OCI-LY7 (cell line): ENCODE data around the gene SDK2. TPM values are rescaled to one million over a fixed set of nuclear protein-coding genes. Genes with fewer than 3 reads are reported as not detected.

ENCODE experiments used
- BruUV-seq: library from RNA; stranded (reverse); fragments of 400-500 nt; replicated peaks from 2 replicates; lab custom pipeline; 2021; lab: Mats Ljungman, UMichigan
- CTCF ChIA-PET: fragments of 300-600 bp; sonication (Branson Sonifier 250); formaldehyde crosslinking; loops from one replicate; lab custom pipeline; 2022; ENCODE audit warnings: antibody characterized with exemption; ENCODE audit not compliant: unreplicated experiment; lab: Charles Lee
- POLR2A ChIA-PET: fragments of 300-600 bp; sonication (Branson Sonifier 250); formaldehyde crosslinking; loops from one replicate; lab custom pipeline; 2022; ENCODE audit warnings: antibody characterized with exemption; lab: Charles Lee
- DNase-seq: peaks from one replicate; pipeline ENCODE4 v3.0.0-alpha.2; 2015; ENCODE audit warnings: low spot score
- H2AFZ ChIP-seq: fragments of 200-600 bp; sonication (generic), shearing (Covaris generic); 2 replicates; pipeline ENCODE4 v1.6.1; 2014; ENCODE audit warnings: mild to moderate bottlenecking, antibody characterized with exemption, low read length, moderate library complexity
- H3K27ac ChIP-seq: fragments of 200-600 bp; sonication (generic); 2 replicates; pipeline ENCODE4 v1.5.1; 2014; ENCODE audit warnings: mixed run types, low read depth, mild to moderate bottlenecking, moderate library complexity, low read length, inconsistent platforms; ENCODE audit not compliant: poor library complexity, severe bottlenecking
- H3K36me3 ChIP-seq: fragments of 200-600 bp; sonication (generic); 2 replicates; pipeline ENCODE4 v1.6.1; 2014; ENCODE audit warnings: mild to moderate bottlenecking, antibody characterized with exemption, low read length, moderate library complexity, mixed read lengths; ENCODE audit not compliant: insufficient read depth
- H3K4me1 ChIP-seq: fragments of 200-600 bp; sonication (generic); 2 replicates; pipeline ENCODE4 v1.5.1; 2014; ENCODE audit warnings: mild to moderate bottlenecking, low read length; ENCODE audit not compliant: insufficient read depth, poor library complexity, severe bottlenecking
- H3K4me2 ChIP-seq: fragments of 200-600 bp; sonication (generic); 2 replicates; pipeline ENCODE4 v1.6.1; 2014; ENCODE audit warnings: mild to moderate bottlenecking, low read length
- H3K4me3 ChIP-seq: fragments of 200-600 bp; sonication (generic); 2 replicates; pipeline ENCODE4 v1.5.1; 2014; ENCODE audit warnings: mild to moderate bottlenecking, low read depth, low read length; ENCODE audit not compliant: poor library complexity, severe bottlenecking
- H3K79me2 ChIP-seq: fragments of 200-600 bp; sonication (generic); 2 replicates; pipeline ENCODE4 v1.6.1; 2016; ENCODE audit warnings: low read depth, mild to moderate bottlenecking, low read length, moderate library complexity, mixed read lengths; ENCODE audit not compliant: insufficient read depth
- H3K9me2 ChIP-seq: fragments of 200-600 bp; sonication (generic); 2 replicates; pipeline ENCODE4 v1.6.1; 2016; ENCODE audit warnings: mild to moderate bottlenecking, low read length, mixed read lengths; ENCODE audit not compliant: insufficient read depth
- H3K9me3 ChIP-seq: fragments of 200-600 bp; sonication (generic); 2 replicates; pipeline ENCODE4 v1.6.1; 2014; ENCODE audit warnings: mild to moderate bottlenecking, mixed run types, low read length, mixed read lengths
- H4K20me1 ChIP-seq: fragments of 200-600 bp; sonication (generic); 2 replicates; pipeline ENCODE4 v1.6.1; 2014; ENCODE audit warnings: mild to moderate bottlenecking, antibody characterized with exemption, low read length, moderate library complexity, mixed read lengths; ENCODE audit not compliant: insufficient read depth
- CTCF ChIP-seq: fragments of 200-600 bp; sonication (generic); conservative IDR thresholded peaks from 2 replicates; pipeline ENCODE4 v1.5.1; 2014; ENCODE audit warnings: mild to moderate bottlenecking, antibody characterized with exemption, low read length, moderate library complexity, mixed read lengths
- EZH2phosphoT487 ChIP-seq: fragments of 200-600 bp; sonication (generic); IDR thresholded peaks from 2 replicates; pipeline ENCODE4 v1.6.1; 2018; ENCODE audit warnings: low read depth, borderline replicate concordance, mild to moderate bottlenecking, mixed run types, antibody characterized with exemption, low read length, moderate library complexity, mixed read lengths
- intact Hi-C: fragments of 100-400 bp; cut with micrococcal nuclease; formaldehyde crosslinking; loops from one replicate; pipeline ENCODE4 v1.10.0; 2022; ENCODE audit not compliant: unreplicated experiment
- total RNA-seq, 2 experiments: library from RNA; depleted of rRNA in 1 of 2; stranded (reverse); fragments of >200 nt in 1 of 2; shearing (Covaris generic) in 1 of 2; gene quantifications; 2 replicates each; pipeline ENCODE4 v1.2.3, GENCODE V29; 2014 to 2022

SDK2 gene
- total RNA-seq, 2 experiments from 2014 or later: 0.32 to 1.8 TPM

- Histone ChIP-seq H3K4me2 (no peak overlapping the region), H3K4me3 (no peak overlapping the region), H3K9me2 (no peaks in the 10 kb centered on the region), H3K36me3 (no peaks in the 10 kb centered on the region), H3K9me3 (no peaks in the 10 kb centered on the region), H4K20me1 (no peaks in the 10 kb centered on the region), H2AFZ (no peak overlapping the region), H3K4me1 (no peaks in the 10 kb centered on the region), H3K79me2 (no peaks in the 10 kb centered on the region), H3K27ac (no peak overlapping the region)
- TF ChIP-seq EZH2phosphoT487 (no peak), CTCF (no peak)
- ChIA-PET CTCF (no interaction called here), POLR2A (interaction anchor here (0.9 kb wide), 1 partner anchor 267 kb away, joined by 4 read pairs; no protein-coding TSS in a partner anchor)
- DNase-seq: no peak
- BruUV-seq: no TSS peak
- intact Hi-C loops: no loop called here
Measured at GRCh38 chr17:73435412-73435811, 208.8 kb downstream of the SDK2 start.

- CTCF ChIA-PET: interaction anchor here (0.5 to 1.4 kb wide), 2 partner anchors 16 to 657 kb away, joined by 3 read pairs; no protein-coding TSS in a partner anchor
- no peak overlapping the region for H2AFZ ChIP-seq
Measured at GRCh38 chr17:73434154-73434553, 210.1 kb downstream of the SDK2 start.

More at GRCh38 chr17:73434154-73434553, 210.1 kb downstream of the SDK2 start:
- Histone ChIP-seq H3K4me3 (no peak overlapping the region), H3K79me2 (no peaks in the 10 kb centered on the region), H3K4me2 (no peak overlapping the region), H4K20me1 (no peaks in the 10 kb centered on the region), H3K4me1 (no peaks in the 10 kb centered on the region), H3K36me3 (no peaks in the 10 kb centered on the region), H3K9me3 (no peaks in the 10 kb centered on the region), H3K9me2 (no peaks in the 10 kb centered on the region), H3K27ac (no peak overlapping the region)
- BruUV-seq: no TSS peak
- TF ChIP-seq CTCF: no peak
- TF ChIP-seq EZH2phosphoT487: no peak
- intact Hi-C loops: no loop called here
- DNase-seq: no peak
- POLR2A ChIA-PET: interaction anchor here (0.8 to 0.9 kb wide), 3 partner anchors 25 to 277 kb away, joined by 3 to 4 read pairs (median 3); no protein-coding TSS in a partner anchor
